NCI-H2107 treated with DMSO at 0.1 percent for 48 hours (cell line): ENCODE measurements around the gene LRP1B.
"Not testable (repeated sequence)": the region's sequence is repeated elsewhere in the genome, so short reads cannot be mapped to it uniquely, and the experiment has no call there.

ENCODE experiments used
- DNase-seq: peaks from one replicate; lab custom pipeline; 2025; ENCODE audit not compliant: unreplicated experiment; lab: John Stamatoyannopoulos, UW

The LRP1B gene

GRCh38 chr2:140593132-140593531 lies 1537.7 kb downstream of the LRP1B start:
- no peak for DNase-seq

- DNase-seq = no peak
Observed at GRCh38 chr2:140589696-140590095, 1541.1 kb downstream of the LRP1B start.

- DNase-seq = no peak
Observed at GRCh38 chr2:140589273-140589672, 1541.5 kb downstream of the LRP1B start.

GRCh38 chr2:140586379-140586778 lies 1544.4 kb downstream of the LRP1B start:
- DNase-seq = no peak

GRCh38 chr2:140585016-140585415 lies 1545.8 kb downstream of the LRP1B start:
- DNase-seq = no peak

- DNase-seq = no peak
Observed at GRCh38 chr2:140584471-140584870, 1546.3 kb downstream of the LRP1B start.

GRCh38 chr2:140580532-140581151 lies 1550.2 kb downstream of the LRP1B start:
- no peak for DNase-seq

GRCh38 chr2:140577453-140577852 lies 1553.4 kb downstream of the LRP1B start:
- no peak for DNase-seq

GRCh38 chr2:140567734-140568133 lies 1563.1 kb downstream of the LRP1B start:
- peak; percentile 4 for DNase-seq

- DNase-seq = no peak
Observed at GRCh38 chr2:140565756-140566155, 1565.1 kb downstream of the LRP1B start.

GRCh38 chr2:140555701-140556100 lies 1575.1 kb downstream of the LRP1B start:
- no peak for DNase-seq

GRCh38 chr2:140552634-140553033 lies 1578.2 kb downstream of the LRP1B start:
- no peak for DNase-seq

- DNase-seq = no peak
Observed at GRCh38 chr2:140551287-140551686, 1579.5 kb downstream of the LRP1B start.

GRCh38 chr2:140550821-140551220 lies 1580.0 kb downstream of the LRP1B start:
- DNase-seq = no peak

- not testable (repeated sequence) for DNase-seq
Observed at GRCh38 chr2:140544769-140545168, 1586.0 kb downstream of the LRP1B start.

- DNase-seq = no peak
Observed at GRCh38 chr2:140542627-140543026, 1588.2 kb downstream of the LRP1B start.

GRCh38 chr2:140539242-140539875 lies 1591.5 kb downstream of the LRP1B start:
- DNase-seq = no peak

GRCh38 chr2:140529706-140530105 lies 1601.1 kb downstream of the LRP1B start:
- DNase-seq = no peak

GRCh38 chr2:140528982-140529381 lies 1601.8 kb downstream of the LRP1B start:
- no peak for DNase-seq

- no peak for DNase-seq
Observed at GRCh38 chr2:140526575-140526974, 1604.2 kb downstream of the LRP1B start.

- DNase-seq = no peak
Observed at GRCh38 chr2:140512106-140512505, 1618.7 kb downstream of the LRP1B start.

GRCh38 chr2:140509765-140510164 lies 1621.1 kb downstream of the LRP1B start:
- no peak for DNase-seq

- DNase-seq = no peak
Observed at GRCh38 chr2:140508756-140509155, 1622.1 kb downstream of the LRP1B start.
